GM11168 (cell line): ENCODE data around the gene TNFRSF12A.
"Not testable (repeated sequence)": the region's sequence is repeated elsewhere in the genome, so short reads cannot be mapped to it uniquely, and the experiment has no call there.

ENCODE experiments used
- in situ Hi-C: fragments of 300-500 bp; cut with MboI; formaldehyde crosslinking; loops from one replicate; pipeline ENCODE4 v1.12.0; 2022; ENCODE audit warnings: low sequenced_read_pairs; ENCODE audit not compliant: unreplicated experiment

The TNFRSF12A gene

DNA sequence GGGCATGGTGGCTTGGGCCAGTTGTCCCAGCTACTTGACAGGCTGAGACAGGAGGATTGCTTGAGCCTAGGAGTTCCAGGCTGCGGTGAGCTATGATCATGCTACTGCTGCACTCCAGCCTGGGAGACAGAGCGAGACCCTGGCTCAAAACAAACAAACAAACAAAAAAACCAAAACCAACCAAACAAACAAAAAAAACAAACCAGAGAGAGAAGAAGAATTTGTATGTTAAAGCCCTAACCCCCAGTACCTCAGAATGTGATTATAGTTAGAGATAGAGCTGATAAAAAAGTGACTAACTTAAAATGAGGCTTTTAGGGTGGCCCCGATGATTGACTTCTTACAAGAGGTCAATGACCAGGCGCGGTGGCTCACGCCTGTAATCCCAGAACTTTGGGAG, 24.5 kb downstream of the TNFRSF12A start:
- in situ Hi-C loops, result no loop called here

DNA sequence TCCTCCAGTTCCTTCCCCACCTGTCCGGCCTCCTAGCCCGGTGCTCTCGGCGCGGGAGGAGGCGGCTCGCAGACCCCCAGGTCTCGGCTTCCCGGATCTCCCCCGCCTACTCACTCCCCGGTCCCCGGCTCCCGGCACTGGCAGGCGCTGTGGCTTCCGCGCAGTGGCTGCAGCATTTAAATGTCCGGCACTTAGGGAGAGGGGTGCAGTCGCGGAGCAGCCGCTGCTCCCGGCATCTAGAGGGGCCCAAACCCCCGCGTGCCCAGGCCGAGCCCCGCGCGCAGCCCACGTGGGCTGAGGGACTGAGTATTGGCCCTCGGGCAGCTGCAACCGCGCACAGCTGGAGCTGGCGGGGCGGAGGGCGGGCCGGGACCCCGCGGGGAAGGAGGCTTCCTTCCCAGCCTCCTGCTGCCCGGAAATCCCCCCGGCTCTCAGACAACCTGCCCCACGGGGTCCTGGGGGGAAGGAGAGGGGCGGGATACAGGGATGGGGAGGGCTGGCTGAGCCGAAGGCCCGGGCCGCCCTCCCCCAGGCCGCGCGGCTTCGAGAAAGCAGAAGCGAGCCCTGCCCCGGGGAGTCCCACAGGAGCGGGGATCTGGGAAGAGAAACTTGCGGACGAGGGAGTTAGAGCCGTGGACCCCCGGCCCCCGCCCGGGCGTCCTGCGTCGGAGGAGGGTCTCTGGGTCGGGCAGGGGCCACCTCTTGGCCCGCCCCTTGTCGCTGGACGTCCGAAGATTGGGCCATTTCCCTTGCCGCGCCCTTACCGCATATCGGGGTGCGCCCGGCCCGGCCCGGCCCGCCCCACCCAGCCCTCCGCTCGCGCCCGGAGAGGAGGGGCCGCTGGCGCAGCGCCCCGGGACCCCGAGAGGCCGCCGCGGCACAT, 25.8 kb downstream of the TNFRSF12A start, which contains the start of gene MMP25:
Gene MMP25 (plus strand): TSS at position 804 of the 883 bp plus-strand sequence. CDS start 357 bp downstream, outside the sequence.
- in situ Hi-C loops, result no loop called here

DNA sequence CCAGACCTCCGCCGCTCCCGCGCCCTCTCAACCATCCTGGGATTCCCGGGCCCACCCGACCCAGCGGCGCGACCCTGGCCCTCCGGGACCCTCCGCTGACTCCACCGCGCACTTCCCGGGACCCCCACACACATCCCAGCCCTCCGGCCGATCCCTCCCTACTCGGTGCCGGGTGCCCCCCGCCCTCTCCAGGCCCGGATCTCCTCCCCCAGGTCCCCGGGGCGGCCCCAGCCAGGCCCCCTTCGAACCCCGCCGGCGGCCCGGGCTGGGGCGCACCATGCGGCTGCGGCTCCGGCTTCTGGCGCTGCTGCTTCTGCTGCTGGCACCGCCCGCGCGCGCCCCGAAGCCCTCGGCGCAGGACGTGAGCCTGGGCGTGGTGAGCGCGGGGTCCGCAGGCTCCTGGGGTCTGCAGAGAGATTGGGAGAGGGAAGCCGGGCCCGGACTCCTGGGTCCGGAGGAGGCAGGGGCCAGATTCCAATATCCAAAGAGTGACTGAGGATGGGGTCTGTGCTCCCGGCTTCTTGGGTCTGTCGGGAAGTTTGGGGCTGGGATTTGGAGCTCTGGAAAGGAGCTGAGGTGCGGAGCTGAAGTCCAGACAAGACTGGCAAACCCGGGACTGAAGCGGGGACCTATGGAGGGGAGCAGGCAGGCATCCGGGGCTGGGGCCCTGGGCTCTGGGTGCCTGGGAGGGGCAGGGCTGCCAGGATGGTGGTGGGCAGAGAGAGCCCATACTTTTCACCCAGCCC, 26.6 kb downstream of the TNFRSF12A start:
- in situ Hi-C loops, result no loop called here

DNA sequence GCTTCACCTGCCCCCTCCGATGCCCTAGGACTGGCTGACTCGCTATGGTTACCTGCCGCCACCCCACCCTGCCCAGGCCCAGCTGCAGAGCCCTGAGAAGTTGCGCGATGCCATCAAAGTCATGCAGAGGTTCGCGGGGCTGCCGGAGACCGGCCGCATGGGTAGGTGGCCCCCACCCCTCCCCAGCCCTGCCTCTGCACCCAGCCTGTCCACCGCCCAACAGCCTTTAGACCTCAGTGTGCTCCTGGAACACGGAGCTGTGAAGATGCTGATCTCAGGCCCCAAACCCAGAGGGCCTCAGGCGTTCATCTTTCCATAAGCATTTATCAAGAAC, 27.2 kb downstream of the TNFRSF12A start:
- in situ Hi-C loops, result no loop called here

DNA sequence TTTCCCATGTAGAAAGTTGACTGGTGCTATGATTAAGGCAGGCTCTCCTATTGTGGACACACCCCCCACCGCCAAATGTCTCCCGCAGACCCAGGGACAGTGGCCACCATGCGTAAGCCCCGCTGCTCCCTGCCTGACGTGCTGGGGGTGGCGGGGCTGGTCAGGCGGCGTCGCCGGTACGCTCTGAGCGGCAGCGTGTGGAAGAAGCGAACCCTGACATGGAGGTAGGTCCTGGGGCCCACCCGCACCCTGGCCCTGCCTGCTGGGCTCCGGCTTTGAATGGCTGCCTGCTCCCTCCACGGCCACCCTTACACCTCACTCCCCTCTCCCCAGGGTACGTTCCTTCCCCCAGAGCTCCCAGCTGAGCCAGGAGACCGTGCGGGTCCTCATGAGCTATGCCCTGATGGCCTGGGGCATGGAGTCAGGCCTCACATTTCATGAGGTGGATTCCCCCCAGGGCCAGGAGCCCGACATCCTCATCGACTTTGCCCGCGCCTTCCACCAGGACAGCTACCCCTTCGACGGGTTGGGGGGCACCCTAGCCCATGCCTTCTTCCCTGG, 29.8 kb downstream of the TNFRSF12A start:
- in situ Hi-C loops, result no loop called here

DNA sequence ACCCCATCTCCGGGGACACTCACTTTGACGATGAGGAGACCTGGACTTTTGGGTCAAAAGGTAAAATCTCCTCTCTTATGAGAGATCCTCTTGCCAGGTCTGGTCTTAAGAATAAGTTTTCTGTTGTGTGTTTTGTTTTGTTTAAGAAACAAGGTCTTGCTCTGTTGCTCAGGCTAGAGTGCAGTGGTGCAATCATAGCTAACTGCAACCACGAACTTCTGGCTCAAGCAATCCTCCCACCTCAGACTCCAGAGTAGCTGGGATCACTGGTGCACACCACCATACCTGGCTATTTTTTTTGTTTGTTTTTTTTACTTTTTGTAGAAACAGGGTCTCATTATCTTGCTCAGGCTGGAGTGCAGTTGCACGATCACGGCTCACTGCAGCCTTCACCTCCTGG, 30.3 kb downstream of the TNFRSF12A start:
- in situ Hi-C loops, result no loop called here

DNA sequence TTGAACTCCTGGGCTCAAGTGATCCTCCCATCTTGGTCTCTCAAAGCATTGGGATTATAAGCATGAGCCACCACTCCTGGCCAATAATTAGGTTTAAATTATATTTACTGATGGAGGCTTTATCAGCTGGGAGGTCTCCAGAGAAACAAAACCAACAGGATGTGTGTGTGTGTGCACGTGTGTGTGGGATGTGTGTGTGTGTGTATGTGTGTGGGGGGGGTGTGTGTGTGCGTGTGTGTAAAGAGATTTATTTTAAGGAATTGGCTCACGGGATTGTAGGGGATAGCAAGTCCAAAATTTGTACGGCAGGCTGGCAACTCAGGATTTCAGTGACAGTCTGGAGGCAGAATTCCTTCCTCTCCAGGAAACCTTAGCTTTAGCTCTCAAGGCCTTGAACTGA, 30.8 kb downstream of the TNFRSF12A start:
- in situ Hi-C loops, result no loop called here

DNA sequence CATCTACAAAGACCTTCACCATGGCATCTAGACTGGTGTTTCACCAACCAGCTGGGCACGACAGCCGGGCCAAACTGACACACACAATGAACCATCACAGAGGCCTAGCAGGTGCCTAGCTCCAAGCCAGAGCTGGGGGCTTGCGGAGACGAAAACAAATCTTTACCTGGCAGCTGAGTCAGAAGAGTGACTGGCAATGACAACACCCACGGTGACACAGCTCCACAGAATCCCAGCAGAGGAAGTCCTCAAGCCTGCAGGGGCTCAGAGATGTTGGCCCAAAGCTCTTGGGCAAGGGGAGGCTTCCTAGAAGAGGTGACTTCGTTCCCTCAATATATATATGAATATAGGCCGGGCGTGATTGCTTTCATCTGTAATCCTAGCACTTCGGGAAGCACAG, 31.3 kb downstream of the TNFRSF12A start:
- in situ Hi-C loops, result no loop called here

DNA sequence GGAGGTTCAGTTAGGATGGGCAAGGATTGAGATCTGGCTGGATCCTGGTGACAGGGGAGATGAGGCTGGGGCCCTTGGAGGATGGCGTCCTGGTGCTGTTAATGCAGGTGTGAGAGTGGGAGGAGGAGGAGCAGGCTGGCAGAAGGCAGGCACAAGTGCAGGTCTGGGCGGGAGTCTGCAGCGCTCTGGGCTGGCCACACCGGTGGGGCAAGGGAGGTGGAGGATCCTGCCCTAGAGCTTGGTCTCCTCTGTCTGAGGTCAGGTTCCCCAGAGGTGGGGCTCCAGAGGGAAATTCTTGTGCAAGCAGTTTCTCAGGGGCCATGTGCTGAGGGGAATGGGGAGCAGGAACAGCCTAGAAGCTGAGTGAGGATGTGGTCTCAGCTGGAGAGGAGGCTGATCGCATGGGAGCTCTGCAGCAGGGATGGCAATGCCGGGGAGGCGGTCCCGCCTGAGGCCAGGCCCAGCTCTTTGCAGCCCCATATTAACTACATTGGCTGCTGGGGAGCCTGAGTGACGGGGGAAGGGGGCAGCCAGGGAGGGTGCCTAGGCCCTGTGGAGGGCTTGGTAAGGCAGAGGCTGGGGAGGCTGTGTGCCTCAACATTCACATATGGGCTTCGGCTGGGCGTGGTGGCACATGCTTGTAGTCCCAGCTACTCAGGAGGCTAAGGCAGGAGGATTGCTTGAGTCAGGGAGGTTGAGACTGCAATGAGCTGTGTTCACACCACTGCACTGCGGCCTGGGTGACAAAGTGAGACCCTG, 32.6 kb downstream of the TNFRSF12A start:
- in situ Hi-C loops, result not testable (repeated sequence)

DNA sequence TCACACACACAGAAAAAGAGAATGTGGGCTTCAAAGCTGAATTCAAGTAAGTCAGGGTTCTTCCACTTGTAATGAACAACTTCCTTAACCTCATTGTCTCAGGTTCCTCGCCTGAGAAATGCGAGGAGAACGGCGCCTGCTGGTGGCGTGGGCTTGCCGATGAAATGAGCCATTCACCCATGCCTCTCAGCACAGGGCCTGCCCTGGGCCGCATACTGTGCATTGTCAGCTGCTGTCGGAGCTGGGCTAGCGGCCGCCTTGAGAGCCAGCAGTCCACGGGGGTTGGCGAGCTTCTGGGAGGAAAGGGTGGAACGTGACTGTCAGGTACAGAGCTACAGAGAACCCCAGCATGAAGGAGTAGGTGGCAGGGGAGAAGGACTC, 33.2 kb downstream of the TNFRSF12A start:
- in situ Hi-C loops, result not testable (repeated sequence)

DNA sequence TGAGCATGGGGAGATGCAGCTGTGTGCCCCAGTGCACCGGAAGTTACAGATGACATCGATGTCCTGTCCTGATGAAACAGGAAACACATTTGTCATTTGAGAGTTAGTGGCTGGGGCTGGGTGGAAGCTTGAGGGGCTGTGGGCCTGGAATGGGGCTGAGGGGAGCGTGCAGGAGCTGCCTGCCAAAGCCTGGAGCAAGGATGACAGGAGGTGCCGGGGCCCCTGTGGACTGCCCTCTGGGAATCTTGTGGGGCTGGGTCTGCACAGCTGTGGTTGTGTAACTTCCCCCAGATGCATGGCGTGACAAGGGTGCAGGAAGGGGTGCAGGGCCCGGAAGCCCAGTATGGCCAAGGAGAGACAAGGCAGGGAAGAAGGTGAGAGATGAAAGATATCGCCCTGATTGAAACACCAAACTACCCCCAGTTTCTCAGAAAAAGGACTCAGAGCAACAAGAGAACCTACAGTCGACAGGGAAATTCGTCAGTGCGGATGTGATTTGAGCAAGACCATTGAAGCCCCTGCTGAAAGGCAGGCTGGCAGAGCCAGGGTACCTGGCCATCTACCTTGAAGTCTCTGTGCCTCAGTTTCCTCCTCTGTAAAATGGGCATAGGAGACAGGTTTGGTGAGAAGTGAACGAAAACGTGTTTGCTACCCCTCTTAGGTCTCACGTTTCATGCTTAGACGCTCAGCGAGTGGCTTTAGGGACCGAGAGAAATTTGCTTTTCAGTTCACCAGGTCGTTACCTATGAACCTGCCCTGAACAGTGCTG, 35.0 kb downstream of the TNFRSF12A start:
- in situ Hi-C loops, result no loop called here

DNA sequence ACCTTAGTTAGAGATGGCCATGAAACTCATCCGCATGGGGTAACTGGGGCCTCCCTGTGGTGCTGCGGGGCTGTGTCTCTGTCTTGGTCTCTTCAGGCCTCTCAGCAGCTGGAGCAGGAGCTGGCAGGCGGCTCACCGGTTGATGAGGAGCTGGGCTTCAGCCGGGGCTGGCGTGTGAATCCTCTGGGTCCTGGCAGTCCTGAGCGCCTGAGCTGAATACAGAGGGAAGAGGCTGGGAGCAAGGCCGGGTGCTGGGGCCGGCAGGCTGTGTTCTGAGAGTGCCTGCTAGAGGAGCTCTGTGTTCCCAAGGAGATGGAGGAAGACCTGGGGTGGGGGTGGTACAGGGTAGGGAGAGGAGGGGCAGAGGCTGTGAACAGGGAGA, 35.6 kb downstream of the TNFRSF12A start:
- in situ Hi-C loops, result not testable (repeated sequence)

DNA sequence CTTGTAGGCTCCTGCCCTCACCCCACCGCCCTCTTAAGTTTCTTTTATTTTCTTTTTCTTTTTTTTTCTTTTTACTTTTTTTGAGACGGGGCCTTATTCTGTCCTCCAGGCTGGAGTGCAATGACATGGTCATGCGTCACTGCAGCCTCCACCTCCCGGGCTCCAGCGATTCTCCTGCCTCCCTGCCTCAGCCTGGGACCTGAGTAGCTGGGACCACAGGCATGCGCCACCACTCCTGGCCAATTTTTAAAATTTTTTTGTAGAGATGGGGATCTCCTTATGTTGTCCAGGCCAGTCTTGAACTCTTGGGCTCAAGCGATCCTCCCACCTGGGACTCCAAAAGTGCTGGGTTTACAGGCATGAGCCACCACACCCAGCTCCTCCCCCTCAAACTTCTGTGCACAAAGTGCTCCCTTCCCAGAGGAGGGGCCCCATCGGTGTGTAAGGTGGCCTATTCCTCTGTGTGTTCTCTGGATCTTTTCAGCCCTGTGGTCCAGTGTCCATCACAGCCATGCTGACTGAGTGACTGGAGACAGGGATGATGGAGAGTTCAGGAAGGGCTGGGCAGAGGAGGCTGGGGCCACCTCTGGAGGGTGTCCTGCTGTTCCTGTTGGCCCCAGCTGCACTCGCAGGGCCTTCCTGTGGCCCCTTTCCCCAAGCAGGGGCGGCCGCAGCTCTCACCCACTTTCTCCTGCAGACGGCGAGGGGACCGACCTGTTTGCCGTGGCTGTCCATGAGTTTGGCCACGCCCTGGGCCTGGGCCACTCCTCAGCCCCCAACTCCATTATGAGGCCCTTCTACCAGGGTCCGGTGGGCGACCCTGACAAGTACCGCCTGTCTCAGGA, 36.4 kb downstream of the TNFRSF12A start:
- in situ Hi-C loops, result no loop called here

DNA sequence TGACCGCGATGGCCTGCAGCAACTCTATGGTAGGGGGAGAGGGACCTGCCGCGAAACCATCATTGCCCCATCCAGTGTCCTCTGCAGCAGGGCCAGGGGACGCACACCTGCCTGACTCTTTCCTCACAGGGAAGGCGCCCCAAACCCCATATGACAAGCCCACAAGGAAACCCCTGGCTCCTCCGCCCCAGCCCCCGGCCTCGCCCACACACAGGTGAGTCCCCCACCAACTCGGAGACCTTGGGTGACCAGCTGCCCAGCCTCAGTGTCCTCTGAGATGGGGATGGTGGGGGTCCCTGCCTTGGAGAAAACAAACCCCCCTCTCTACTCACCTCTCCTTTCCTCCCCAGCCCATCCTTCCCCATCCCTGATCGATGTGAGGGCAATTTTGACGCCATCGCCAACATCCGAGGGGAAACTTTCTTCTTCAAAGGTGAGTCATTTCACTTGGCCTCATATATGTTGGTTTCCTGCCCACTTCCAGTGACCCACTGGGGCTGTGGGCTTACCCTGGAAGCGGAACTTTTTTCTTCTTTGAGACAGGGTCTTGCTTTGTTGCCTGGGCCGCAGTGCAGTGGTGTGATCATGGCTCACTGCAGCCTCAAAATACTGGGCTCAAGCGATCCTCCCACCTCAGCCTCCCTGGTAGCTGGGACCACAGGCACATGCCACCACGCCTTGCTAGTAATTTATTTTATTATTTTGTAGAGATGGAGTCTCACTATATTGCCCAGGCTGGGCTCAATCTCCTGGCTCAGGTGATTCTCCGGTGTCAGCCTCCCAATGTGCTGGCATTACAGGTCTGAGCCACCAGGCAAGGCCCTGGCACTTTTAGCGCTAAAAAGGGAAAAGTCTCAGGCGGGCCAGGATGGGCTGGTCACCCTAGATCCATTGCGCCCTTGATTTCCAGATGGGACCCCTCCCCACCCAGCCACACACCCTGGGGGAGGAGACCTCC, 37.3 kb downstream of the TNFRSF12A start:
- in situ Hi-C loops, result no loop called here

DNA sequence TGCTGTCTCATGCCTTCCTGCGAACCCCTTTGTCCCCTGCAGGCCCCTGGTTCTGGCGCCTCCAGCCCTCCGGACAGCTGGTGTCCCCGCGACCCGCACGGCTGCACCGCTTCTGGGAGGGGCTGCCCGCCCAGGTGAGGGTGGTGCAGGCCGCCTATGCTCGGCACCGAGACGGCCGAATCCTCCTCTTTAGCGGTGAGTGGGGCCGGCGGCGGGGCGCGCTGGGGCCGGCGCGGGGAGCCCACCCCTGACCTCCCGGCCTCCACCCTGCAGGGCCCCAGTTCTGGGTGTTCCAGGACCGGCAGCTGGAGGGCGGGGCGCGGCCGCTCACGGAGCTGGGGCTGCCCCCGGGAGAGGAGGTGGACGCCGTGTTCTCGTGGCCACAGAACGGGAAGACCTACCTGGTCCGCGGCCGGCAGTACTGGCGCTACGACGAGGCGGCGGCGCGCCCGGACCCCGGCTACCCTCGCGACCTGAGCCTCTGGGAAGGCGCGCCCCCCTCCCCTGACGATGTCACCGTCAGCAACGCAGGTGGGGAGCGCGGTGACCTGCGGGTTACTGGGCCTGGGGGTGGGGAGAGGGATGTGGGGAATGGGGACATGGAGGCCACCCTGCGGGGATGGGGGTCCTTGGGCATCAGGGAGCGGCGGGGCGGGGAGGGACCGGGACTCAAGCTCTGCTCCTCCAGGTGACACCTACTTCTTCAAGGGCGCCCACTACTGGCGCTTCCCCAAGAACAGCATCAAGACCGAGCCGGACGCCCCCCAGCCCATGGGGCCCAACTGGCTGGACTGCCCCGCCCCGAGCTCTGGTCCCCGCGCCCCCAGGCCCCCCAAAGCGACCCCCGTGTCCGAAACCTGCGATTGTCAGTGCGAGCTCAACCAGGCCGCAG, 38.2 kb downstream of the TNFRSF12A start:
- in situ Hi-C loops, result no loop called here

DNA sequence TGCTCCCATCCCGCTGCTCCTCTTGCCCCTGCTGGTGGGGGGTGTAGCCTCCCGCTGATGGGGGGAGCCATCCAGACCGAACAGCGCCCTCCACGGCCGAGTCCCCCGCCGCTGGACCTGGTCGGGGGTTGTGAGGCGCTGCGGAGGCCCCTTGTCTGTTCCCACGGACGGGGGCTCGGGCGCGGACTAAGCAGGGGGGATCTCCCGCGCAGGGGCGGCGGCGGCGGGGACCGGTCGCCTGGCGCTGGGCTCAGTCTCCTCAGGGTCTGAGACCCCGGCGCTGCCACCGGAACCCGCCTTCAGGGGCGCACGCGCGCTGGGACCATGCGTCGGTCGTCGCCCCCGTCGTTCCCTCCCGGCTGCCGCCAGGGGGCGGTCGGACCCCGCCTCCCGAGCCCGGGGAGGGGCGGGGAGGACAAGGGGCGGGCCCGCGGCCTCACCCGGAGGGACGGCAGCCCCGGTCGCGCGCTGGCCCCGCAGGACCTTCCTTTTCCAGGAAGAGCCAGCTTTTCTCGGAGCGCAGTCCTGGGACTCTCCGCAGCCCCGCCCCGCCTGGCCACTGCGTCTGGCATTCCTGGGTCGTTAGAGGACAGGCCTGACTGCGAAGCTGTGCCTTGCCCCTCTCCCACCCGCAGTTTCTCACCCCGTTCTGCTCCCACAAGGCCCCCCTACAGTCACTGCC, 39.0 kb downstream of the TNFRSF12A start:
- in situ Hi-C loops, result no loop called here
